ENCODE results near the gene HTD2. TPM values are rescaled to one million over a fixed set of nuclear protein-coding genes. Genes with fewer than 3 reads are reported as not detected.
"Not testable (repeated sequence)": the region's sequence is repeated elsewhere in the genome, so short reads cannot be mapped to it uniquely, and the experiment has no call there.

The HTD2 gene
- total RNA-seq, 3 donors from 2014 or later = 10.6 to 19.6 (median 11.1) TPM

- no peak overlapping the region for H3K27ac ChIP-seq
- no peak for DNase-seq (ENCODE audit: low spot score in 2 of 2)
- H3K36me3 ChIP-seq = no peaks in the 10 kb centered on the region
- H3K4me1 ChIP-seq = no peaks in the 10 kb centered on the region
- no peaks in the 10 kb centered on the region for H3K27me3 ChIP-seq
- TF ChIP-seq, protein P1, sequence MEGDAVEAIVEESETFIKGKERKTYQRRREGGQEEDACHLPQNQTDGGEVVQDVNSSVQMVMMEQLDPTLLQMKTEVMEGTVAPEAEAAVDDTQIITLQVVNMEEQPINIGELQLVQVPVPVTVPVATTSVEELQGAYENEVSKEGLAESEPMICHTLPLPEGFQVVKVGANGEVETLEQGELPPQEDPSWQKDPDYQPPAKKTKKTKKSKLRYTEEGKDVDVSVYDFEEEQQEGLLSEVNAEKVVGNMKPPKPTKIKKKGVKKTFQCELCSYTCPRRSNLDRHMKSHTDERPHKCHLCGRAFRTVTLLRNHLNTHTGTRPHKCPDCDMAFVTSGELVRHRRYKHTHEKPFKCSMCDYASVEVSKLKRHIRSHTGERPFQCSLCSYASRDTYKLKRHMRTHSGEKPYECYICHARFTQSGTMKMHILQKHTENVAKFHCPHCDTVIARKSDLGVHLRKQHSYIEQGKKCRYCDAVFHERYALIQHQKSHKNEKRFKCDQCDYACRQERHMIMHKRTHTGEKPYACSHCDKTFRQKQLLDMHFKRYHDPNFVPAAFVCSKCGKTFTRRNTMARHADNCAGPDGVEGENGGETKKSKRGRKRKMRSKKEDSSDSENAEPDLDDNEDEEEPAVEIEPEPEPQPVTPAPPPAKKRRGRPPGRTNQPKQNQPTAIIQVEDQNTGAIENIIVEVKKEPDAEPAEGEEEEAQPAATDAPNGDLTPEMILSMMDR (IDR thresholded peaks at IDR 0.05) = no peak
- TF ChIP-seq POLR2AphosphoS5 (IDR thresholded peaks at IDR 0.05) = no peak
- no peak for TF ChIP-seq POLR2A (IDR thresholded peaks at IDR 0.05)
- no peak overlapping the region for H3K4me3 ChIP-seq
- H3K9me3 ChIP-seq = no peaks in the 10 kb centered on the region
- intact Hi-C loops (cut with DNase I; ENCODE audit: low total_unique reads) = no loop called here
Observed at GRCh38 chr3:58288011-58288728, 18.1 kb upstream of the HTD2 start.

- H3K4me3 ChIP-seq; H3K27ac ChIP-seq; H3K36me3 ChIP-seq; DNase-seq (ENCODE audit: low spot score in 2 of 2); intact Hi-C loops (cut with DNase I; ENCODE audit: low total_unique reads); H3K4me1 ChIP-seq; H3K9me3 ChIP-seq; H3K27me3 ChIP-seq: not testable (repeated sequence)
Observed at GRCh38 chr3:58288964-58289613, 17.2 kb upstream of the HTD2 start.

DNA sequence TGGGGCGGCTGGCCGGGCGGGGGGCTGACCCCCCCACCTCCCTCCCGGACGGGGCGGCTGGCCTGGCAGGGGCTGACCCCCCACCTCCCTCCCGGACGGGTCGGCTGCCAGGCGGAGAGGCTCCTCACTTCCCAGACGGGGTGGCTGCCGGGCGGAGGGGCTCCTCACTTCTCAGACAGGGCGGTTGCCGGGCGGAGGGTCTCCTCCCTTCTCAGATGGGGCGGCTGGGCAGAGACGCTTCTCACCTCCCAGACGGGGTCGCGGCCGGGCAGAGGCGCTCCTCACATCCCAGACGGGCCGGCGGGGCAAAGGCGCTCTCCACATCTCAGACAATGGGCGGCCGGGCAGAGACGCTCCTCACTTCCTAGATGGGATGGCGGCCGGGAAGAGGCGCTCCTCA is 15.9 kb upstream of the HTD2 start:
- not testable (repeated sequence) for H3K27ac ChIP-seq; H3K4me1 ChIP-seq; H3K4me3 ChIP-seq; H3K27me3 ChIP-seq; H3K9me3 ChIP-seq; H3K36me3 ChIP-seq; DNase-seq (ENCODE audit: low spot score in 2 of 2)
- intact Hi-C loops (cut with DNase I; ENCODE audit: low total_unique reads) = loop anchor here (10.0 kb wide), 1 partner anchor 106 kb away; no protein-coding TSS in a partner anchor

DNA sequence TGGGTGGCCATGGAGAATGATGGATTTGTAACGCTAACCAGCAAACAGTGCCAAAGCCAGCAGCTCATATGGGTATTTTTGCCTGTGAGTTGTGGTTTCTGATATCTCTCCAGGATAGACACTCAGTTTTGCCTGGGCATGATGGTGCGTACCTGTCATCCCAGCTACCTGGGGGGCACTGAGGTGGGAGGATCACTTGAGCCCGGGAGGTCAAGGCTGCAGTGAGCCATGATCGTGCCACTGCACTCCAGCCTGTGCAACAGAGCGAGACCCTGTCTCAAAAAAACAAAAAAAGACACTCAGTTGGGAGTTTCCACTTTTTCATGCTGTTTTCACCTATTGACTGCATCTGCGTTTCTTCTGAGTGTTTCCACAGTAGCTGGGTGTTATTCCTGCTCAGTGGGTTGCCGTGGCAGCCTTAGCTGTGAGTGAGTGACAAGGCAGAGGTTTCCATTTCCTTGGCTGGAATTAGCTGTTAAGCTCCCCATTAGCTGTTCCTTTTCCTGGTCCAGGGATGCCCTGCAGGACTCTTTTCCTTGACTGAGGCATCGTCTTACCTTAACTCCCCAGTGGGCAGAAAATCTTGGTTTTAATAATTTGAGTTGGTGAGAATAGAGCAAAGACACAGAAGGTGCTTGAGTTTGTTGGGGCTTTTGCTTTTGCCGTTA is 14.5 kb upstream of the HTD2 start:
- H3K36me3 ChIP-seq = no peaks in the 10 kb centered on the region
- TF ChIP-seq, protein P1 (IDR thresholded peaks at IDR 0.05) = no peak
- TF ChIP-seq POLR2A (IDR thresholded peaks at IDR 0.05) (no peak), POLR2AphosphoS5 (IDR thresholded peaks at IDR 0.05) (no peak)
- no peaks in the 10 kb centered on the region for H3K4me1 ChIP-seq
- H3K9me3 ChIP-seq = no peaks in the 10 kb centered on the region
- intact Hi-C loops (cut with DNase I; ENCODE audit: low total_unique reads) = loop anchor here (10.0 kb wide), 1 partner anchor 107 kb away; no protein-coding TSS in a partner anchor
- no peak overlapping the region for H3K27ac ChIP-seq
- H3K27me3 ChIP-seq = no peaks in the 10 kb centered on the region
- H3K4me3 ChIP-seq = no peak overlapping the region
- no peak for DNase-seq (ENCODE audit: low spot score in 2 of 2)

- Histone ChIP-seq H3K27me3 (no peaks in the 10 kb centered on the region), H3K27ac (no peak overlapping the region), H3K4me1 (no peaks in the 10 kb centered on the region), H3K9me3 (no peaks in the 10 kb centered on the region), H3K36me3 (no peaks in the 10 kb centered on the region), H3K4me3 (no peak overlapping the region)
- no peak for DNase-seq (ENCODE audit: low spot score in 2 of 2)
- intact Hi-C loops (cut with DNase I; ENCODE audit: low total_unique reads) = loop anchor here (10.0 kb wide), 1 partner anchor 108 kb away; no protein-coding TSS in a partner anchor
- TF ChIP-seq POLR2AphosphoS5 (IDR thresholded peaks at IDR 0.05) (no peak), POLR2A (IDR thresholded peaks at IDR 0.05) (no peak)
- TF ChIP-seq, protein P1 (IDR thresholded peaks at IDR 0.05) = no peak
Observed at GRCh38 chr3:58292866-58293265, 13.5 kb upstream of the HTD2 start.

DNA sequence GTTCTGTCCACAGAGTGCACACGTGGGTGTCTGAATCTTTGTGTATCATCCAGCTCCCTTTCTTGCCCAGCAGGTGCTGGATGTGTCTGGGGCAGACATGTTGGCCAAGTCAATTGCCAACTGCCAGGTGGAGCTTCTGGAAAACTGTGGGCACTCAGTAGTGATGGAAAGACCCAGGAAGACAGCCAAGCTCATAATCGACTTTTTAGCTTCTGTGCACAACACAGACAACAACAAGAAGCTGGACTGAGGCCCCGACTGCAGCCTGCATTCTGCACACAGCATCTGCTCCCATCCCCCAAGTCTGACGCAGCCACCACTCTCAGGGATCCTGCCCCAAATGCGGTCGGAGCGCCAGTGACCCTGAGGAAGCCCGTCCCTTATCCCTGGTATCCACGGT is 12.8 kb upstream of the HTD2 start:
- Histone ChIP-seq H3K4me1 (no peaks in the 10 kb centered on the region), H3K27me3 (no peaks in the 10 kb centered on the region), H3K36me3 (no peaks in the 10 kb centered on the region), H3K27ac (no peak overlapping the region), H3K4me3 (no peak overlapping the region), H3K9me3 (no peaks in the 10 kb centered on the region)
- TF ChIP-seq, protein P1 (IDR thresholded peaks at IDR 0.05) = no peak
- TF ChIP-seq POLR2A (IDR thresholded peaks at IDR 0.05) (no peak), POLR2AphosphoS5 (IDR thresholded peaks at IDR 0.05) (no peak)
- intact Hi-C loops (cut with DNase I; ENCODE audit: low total_unique reads) = loop anchor here (10.0 kb wide), 1 partner anchor 109 kb away; no protein-coding TSS in a partner anchor
- no peak for DNase-seq (ENCODE audit: low spot score in 2 of 2)
